Measurements from ENCODE around the gene PPP2R2C.

The PPP2R2C gene

DNA sequence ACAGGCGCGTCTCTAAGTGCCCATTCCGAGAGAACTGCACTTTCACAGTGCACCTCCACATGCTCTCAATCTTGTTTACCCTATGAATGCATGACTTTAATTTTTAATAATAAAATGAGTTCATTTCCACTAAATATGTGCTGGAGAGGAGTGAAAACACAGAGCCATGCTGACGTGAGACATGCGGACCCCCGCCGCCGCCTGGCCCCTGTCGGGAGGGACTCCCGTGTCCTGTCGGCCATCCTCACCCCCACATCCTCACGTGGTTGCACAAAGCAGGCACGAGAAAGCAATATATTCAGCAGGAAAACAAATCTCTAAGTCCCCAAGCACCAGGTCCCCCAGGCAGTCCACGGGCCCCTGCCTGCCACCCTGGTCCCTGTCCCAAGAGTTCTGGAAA lies 23.1 kb downstream of the PPP2R2C start:
- no peak for DNase-seq (ENCODE audit: low read depth)

DNA sequence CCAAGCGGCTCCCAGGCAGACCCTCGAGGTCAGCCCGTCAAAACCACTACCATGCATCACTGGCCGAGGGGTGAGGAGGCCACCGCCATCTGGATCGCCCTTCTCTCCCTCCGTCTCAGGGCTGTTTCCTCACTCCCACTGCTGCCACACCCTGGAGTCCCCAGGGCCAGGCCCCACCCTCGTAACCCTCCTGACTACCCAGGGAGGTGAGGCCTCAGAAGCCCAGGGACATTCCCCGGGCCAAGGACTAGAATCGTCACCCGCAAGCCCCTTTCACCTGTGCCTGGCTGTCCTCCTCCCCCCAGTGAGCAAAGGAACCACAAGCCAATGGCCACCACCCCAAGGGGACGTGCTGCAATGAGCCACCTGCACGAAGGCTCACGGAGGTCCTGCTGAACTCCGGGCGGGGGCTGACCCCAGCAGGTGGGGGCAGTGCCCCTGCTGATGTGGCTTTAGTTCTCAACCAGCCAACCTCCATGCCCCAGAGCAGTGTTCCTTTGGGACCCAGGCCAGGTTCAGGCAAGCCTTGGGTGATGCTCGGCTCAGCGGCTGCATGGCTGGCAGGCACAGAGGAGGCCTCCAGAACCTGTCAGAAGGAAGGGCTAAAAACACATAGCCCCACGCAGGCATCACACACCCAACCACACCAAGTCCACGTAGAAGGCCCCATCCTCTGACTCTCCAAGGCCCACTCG lies 23.8 kb downstream of the PPP2R2C start:
- no peak for DNase-seq (ENCODE audit: low read depth)

DNA sequence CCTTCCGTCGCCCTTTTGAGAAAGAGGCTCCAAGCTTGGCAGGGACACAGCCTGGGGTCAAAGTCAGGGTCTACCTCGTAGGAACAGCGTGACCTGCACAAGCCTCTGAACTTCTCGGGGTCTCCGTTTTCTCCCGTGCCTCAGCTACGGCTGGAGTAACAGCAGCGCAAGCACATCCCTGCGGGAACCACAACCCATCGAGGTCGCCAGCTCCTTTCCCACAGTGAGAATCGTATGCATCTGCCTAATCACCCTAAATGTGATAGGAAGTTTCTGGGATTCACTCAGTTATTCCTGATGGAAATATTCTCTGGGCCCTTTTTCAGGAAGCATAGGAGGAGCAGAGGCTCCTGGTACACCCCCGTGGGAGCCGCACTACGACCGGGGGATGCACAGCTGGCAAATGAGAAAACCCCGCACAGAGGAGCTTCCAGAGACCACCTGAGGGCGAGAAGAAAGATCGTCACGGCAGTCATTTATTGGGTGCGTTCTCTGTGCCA lies 24.7 kb downstream of the PPP2R2C start:
- no peak for DNase-seq (ENCODE audit: low read depth)

DNA sequence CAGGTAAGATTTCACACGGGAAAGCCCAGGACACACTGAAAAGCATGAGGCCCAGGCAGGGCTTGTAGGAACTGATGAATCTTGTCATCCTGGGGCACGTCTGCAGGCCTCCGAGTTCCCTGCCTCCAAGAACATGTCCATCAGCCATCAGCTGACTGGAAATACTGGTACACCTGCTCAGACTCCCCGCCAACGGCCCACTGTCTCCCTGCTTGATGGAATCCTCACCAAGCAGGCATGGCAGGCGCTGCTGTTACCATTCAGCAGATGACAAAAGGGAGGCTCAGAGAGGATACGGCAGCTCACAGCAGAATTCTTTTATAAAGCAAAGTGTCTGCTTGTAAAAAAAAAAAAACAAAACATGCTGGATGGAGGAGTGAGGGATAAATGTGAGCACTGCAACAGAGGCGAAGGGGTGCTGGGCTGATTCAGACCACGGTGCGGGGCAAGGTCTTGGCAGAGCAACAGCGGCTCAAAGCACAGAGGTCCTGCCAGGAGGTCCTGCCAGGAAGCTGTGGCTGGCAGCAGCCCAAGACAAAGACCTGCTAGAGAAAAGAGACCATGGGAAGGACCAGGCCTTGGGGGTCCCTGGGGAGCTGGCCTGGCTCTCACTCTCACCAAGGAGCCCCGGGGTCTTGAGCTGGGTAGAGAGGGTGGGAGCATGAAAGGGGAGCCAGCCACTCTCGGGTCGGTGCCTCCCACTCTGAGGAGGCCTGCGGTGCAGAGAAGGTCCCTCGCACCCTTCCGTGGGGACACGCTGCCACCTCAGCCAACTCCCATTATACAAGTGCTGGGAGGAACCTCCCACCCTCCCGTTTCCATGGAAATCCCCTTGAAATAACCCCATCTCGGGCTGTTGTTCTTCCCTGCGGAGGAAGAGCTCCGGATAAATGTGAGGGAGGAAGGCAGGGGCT lies 25.6 kb downstream of the PPP2R2C start:
- no peak for DNase-seq (ENCODE audit: low read depth)

DNA sequence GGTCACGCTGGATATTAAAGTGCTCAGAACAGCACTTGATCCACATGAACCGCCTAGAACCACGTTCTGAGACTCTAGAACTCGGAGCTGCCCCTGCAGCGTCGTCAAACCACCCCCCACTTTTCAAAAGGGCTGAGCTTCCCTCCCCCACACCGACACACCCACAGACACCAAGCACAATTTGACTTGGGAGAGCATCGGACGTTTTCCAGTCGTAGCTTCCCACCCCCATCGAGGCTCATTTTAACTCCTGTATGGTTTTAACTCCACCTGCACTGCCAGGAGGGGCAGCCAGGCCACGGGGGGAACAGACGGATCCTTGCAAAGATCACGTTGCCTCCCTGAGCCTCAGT lies 26.3 kb downstream of the PPP2R2C start:
- DNase-seq (ENCODE audit: low read depth) = no peak

DNA sequence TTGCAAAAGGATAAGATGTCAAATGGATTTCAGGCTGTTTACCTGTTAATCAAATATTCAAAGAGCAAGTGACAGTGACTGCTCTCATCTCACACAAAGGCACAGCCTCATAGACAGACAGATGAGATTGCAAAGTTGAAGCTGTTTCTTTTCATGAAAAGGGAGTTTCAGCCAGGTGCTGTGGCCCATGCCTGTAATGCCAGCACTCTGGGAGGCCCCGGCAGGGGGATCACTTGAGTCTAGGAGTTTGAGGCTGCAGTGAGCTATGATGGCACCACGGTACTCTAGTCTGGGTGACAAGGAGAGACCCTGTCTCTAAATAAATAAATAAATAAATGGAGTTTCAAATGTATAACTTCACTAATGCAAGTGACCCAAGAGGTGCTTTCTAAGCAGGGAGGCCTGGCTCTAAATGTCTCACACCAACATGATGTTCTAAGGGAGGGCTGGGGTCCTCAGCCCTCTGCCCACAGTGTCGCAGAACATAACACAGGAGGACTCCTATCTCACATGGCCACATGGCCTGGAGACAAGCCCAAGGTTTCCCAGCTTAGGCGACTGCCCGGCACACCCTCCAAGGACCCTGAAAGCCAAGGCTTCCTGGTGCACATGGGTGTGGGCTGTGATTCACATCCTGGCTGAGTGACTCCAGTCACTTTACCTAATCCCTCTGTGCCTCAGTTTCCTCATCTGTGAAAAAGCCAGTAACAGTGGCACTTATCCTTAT lies 26.8 kb downstream of the PPP2R2C start:
- DNase-seq (ENCODE audit: low read depth) = no peak

DNA sequence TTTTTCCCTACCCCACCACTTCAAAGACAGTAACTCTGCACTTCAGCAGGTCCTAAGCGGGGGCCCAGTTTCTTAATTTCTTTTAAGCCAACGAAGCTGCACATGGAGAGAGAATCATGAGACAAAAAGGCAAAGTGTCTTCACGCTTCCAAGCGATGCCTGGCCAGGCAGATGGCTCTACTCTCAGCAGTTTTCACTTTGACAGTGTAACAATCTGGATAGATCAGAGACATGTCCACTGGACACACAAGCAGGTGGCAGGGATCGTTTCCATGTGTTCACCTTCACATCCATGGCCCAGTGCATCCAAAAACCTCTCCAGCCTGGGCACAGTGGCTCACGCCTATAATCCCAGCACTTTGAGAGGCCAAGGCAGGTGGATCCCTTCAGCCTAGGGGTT lies 27.8 kb downstream of the PPP2R2C start:
- DNase-seq (ENCODE audit: low read depth) = no peak

DNA sequence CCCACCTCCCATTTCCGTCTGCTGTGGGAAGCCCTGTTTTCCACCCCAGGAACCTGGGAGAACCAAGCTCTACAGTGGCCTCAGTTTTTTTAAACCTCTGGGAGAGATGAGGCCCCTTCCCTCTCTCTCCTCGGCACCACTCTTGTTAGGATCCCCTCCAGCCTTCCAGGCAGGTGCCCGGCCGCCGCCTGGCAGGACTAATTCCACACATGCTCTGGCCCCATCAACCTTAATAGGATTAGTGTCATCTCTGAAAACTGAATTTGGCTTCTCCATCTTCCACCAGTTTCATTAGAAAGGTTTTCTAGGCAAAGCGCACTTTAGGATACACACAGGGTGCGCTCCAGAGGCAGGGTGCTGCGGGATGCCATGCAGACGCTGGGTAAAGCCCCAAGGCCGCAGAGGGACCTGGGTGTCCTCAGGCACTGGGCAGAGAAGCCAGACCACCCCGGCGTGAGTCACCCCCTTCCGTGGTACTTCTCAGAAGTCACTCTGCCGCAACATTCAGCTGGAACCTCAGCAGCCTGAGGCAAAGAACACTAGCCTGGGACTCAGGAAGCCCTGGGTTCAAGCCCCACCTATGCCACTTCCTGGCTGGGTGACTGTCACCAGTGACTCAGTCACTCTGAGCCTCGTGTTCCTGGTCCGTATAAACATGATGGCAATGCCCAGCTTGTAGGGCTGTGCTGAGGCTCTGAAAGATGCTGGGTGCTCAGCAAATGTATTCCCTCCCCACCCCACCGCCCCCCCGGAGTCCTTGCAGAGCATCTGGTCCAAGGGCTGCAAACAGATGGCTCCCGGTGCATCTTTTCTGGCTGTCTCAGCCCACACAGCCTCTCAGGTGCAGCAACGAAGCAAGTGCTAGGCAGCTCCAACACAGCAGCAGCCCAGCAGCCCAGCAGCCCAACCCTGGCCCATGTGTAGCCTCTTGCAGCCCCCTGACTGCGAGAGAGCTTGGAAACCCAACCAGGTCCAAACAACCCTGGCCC lies 29.1 kb downstream of the PPP2R2C start:
- no peak for DNase-seq (ENCODE audit: low read depth)

DNA sequence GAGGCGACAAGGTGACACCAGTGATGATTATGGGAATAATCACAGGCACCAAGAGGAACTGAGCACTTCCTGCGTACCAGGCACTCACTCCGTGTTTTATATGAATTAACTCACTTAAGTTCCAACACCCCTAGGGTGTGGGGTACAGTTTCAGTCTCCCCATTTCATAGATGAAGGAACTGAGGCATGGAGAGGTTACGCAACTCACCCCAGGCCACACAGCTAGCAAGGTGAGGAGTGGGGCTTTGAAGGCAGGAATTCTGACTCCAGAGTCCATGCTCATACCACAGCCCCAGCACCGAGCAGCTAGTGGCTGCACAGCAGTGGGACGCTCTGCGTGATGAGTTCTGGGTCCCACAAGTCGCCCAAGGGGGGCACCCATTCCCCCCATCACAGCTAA lies 29.9 kb downstream of the PPP2R2C start:
- no peak for DNase-seq (ENCODE audit: low read depth)

DNA sequence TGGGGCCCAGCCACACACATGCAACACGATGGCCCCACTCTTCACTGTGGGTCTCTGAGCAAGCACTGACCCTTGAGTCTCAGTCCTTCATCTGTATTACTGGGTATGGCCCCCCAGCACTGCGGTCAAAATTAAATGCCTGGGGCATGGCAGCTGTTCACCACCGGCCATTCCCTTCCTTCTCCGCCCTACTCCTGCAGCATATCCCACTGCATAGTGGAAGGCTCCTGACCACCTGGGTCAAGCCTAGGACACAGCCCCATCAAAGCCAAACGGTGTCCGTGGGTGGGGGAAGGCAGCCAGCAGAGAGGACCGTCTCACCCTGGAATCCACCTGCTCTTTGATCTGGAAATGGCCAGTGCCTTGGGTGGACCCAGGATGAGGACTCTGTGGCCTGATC lies 30.7 kb downstream of the PPP2R2C start:
- DNase-seq (ENCODE audit: low read depth) = no peak

DNA sequence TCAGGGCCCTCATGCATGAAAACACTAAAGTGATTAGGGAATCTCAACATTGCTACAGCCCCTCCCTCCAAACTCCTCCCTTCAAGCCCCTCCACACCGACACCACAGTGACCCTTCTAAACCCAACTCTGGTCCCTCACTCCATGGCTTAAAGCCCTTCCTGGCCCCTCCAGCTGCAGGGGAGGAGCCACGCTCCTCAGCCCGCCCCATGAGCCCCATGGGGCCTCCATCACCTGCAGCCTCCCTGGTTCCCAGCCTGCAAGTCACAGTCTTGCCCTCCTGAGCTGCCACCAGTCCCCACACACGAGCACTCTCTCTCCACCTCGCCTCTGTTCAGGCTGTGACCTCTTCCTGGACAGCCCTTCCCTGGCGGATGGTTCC lies 31.2 kb downstream of the PPP2R2C start:
- no peak for DNase-seq (ENCODE audit: low read depth)

DNA sequence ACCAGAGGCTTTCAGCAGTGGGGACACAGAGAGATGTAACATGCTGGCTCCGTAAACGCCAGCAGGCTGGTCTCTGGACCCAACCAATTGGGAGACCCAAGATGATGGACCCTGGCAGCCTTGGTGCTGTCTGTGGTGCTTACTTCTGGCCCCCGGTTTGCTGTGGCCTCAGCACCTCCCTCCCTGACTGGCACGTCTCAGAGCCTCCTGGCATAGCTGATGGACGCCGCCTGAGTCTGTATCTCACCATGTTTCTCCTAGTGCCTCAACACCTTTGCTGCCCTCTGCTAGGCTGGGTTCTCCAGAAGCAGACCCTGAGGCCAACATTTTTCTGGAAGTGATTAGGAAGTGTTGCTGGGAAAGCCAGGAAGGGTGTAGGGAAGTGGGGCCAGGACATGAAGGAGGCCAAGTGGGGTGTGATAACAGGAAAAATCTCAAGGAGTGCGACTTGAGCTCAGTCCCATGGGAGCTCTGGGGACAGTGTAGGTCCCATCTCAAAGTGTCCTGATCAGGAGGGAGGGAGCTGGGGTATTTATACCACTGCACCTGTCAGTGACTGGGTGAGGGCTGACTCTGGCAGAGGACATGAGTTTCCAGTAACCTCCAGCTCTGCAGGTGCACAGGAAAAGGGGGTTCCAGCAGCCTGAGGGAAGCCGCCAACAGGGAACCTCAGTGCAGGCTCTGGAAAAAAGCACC lies 31.8 kb downstream of the PPP2R2C start:
- DNase-seq (ENCODE audit: low read depth) = no peak

DNA sequence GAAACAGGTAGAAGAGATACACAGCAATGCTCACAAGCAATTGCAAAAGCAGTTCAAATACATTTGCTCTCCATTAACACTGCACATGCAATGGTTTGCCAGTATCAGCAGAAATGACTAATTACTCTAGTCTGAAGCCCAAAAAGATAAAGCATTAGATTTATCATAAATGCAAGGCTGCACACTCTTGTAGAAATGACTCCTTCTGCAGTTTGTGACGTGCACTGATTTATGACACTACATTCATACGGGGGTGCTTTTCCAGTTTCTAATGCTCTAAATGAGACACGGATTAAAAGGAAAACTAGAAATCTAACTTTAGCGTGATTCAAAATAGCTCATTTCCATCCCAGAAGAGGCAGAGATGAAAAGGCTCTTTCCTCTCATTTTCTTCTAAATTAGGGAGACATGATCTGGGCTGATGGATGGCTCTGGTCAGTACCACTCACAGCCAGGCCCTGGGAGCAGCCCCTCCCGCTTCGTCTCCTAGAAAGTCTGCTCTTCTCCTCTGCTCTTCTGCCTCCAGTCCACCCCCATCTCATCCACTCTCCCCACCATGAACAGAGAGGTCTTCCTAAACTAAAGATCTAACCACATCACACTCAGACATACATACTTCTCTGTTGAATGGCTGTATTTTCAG lies 33.2 kb downstream of the PPP2R2C start:
- DNase-seq (ENCODE audit: low read depth) = no peak

DNA sequence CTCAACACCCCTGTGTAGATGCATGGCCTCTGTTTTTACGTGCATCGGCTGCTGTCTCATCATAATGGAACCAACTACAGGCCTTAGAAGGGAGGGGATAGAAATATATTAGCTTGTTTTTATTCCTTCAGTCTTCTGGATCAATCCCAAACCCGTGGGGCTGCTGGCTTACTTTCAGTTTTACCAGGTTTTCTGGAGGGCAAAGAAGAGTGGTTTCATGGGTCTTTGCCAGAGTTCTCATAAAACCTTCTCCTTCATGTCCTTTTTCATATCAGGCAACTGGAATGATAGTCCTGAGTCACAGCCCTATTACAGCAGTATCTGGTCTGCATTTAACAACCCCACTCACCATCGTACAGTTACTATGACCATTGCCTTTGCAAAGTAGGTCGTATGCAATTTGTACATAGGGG lies 34.6 kb downstream of the PPP2R2C start:
- no peak for DNase-seq (ENCODE audit: low read depth)

DNA sequence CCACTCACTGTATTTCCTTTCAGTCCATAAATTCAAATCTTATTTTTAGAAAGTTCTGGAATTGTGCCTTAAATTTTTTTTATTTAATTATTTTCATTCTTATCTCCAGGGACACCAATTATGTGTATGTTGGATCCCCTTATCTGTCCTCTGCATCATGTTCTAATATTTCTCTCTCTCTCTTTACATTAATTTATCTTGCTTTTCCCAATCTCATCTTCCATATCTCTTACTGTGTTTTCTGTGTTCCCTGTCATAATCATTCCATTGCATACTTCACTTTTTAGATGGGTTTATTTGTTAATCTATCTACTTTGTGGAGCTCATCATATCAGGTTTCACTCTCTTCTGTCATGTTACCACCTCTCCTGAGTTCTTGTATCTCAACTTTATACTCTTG lies 37.4 kb downstream of the PPP2R2C start:
- DNase-seq (ENCODE audit: low read depth) = no peak

DNA sequence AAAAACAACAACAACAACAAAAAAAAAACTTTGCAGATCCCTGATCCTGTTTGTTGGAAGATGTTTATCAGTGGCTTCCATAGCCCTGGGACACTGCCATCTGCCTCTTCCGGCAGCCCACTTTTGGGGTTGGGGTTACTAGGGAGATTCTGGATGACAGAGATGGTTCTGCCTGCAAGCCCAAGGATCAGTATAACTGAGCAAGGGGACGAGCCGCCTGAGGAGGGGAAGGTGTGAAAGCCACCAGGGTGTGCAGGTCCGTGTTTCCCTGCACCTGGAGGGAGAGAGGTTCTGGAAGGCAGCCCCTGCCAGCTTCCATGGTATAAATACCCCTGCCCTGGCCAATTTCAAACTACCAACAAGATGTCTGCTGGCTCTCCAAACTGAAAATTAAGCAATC lies 41.5 kb downstream of the PPP2R2C start:
- DNase-seq (ENCODE audit: low read depth) = no peak

DNA sequence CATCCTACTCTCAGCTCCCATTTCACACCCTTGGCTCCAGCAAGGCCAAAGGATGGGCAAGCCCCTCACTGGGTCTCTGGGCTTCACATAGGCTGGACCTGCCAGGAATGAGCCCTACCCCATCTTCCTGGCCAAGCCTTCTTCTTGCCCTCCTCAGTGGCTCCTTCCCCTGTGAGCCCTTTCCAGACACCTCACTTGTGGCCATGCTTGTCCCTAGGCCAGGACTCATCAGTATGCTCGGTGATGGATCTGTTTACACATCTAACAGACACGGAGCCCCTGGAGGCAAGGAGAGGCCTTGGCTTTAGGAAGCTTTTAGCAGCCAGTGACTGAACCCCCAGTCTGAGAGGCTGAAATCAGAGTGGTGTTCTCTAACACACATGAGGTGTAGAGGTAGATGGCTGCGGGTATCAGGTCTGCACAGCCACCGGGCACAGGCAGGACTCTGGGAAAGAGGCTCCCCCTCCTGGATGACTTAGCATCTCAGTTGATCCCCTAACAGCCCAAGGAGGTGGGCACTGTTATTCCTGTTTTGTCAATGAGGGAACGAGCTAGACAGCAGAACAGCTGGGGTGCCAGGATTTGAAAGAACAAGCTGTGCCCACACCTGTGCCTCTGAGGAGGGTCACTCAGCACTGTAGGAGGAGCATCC lies 44.8 kb downstream of the PPP2R2C start:
- no peak for DNase-seq (ENCODE audit: low read depth)

DNA sequence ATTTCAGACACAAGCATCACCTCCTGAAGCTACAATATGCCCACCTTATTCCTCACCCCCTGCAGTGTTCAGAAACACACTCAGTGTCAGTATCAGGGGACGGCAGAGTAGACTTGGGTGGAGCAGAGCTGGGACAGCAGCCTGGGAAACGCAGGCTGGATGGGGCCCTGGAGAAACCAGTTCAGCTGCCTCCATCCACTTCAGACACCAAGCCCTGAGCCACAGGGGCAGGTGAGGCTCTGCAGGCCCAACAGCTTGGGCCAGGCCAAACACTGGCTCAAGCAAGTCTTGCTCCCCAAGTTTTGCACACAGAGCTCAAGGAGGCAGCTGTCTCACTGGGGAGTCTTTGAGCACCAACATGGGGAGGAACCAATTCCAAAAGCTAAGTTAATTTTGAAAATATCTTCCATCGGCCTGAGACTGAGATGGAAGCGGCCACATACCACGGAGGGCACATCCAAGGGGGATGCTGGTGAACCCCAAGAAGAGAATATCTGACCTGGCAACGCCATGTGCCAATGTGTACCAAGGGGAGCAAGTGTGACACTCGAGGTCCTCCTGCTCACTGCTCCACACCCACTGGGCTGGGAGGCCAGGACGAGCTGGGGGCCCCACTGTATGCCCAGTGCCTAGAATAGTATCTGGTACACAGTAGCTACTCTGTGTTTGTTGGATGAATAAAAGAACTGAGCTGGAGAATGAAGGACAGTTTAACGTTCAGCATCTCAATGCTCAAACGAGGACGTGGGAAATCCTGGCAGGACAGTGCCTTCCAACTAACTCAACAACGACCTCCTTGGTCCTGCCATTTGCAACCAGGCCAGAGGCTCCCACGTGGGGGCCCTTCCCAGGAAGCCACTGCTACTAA lies 45.6 kb downstream of the PPP2R2C start:
- no peak for DNase-seq (ENCODE audit: low read depth)

DNA sequence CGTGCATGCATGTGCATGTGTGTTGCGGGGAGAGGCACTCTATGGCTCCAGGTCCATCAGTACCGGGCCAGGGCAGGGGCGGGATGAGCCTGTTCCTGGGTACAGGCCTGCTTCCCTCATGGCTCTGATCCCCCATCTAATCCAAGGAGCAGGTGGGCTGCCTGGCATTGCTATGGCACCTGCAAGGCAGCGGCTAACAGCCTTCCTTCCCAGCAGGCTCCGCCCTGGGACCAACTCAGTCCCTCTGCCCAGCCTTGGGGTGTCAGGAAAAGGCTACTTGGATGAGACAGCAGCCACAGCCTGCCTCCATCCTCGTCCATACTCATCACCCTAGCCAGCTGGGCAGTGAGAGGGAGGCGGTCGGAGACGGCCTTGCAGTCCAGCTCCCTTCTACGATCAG lies 46.5 kb downstream of the PPP2R2C start:
- no peak for DNase-seq (ENCODE audit: low read depth)

Data from activated T-cell treated with anti-CD3 and anti-CD28 coated beads for 24 hours (primary cell).